ENCODE measurements around the gene FMR1NB. TPM values are rescaled to one million over a fixed set of nuclear protein-coding genes. Genes with fewer than 3 reads are reported as not detected.
A peak's percentile ranks its signal among the peaks of the same experiment; 100 is the strongest.

The FMR1NB gene
- total RNA-seq, 1 donor: not detected

- TF ChIP-seq CTCF (IDR thresholded peaks at IDR 0.05; ENCODE audit: insufficient read depth, low read depth, low read length): no peak
- no peak for DNase-seq (ENCODE audit: low read depth)
- H3K4me3 ChIP-seq (ENCODE audit: low read depth, low read length): no peak overlapping the region
Observed at GRCh38 chrX:148024425-148025148, 43.5 kb downstream of the FMR1NB start.

GRCh38 chrX:148035380-148035779 lies 54.2 kb downstream of the FMR1NB start:
- DNase-seq (ENCODE audit: low read depth): no peak
- H3K4me3 ChIP-seq (ENCODE audit: low read depth, low read length): no peak overlapping the region
- no peak for TF ChIP-seq CTCF (IDR thresholded peaks at IDR 0.05; ENCODE audit: insufficient read depth, low read depth, low read length)

- TF ChIP-seq CTCF (IDR thresholded peaks at IDR 0.05; ENCODE audit: insufficient read depth, low read depth, low read length): no peak
- no peak for DNase-seq (ENCODE audit: low read depth)
- no peak overlapping the region for H3K4me3 ChIP-seq (ENCODE audit: low read depth, low read length)
Observed at GRCh38 chrX:148037020-148037419, 55.9 kb downstream of the FMR1NB start.

GRCh38 chrX:148043271-148043855 lies 62.2 kb downstream of the FMR1NB start:
- no peak overlapping the region for H3K4me3 ChIP-seq (ENCODE audit: low read depth, low read length)
- no peak for TF ChIP-seq CTCF (IDR thresholded peaks at IDR 0.05; ENCODE audit: insufficient read depth, low read depth, low read length)
- DNase-seq (ENCODE audit: low read depth): no peak

GRCh38 chrX:148047200-148047599 lies 66.1 kb downstream of the FMR1NB start:
- no peak for TF ChIP-seq CTCF (IDR thresholded peaks at IDR 0.05; ENCODE audit: insufficient read depth, low read depth, low read length)
- H3K4me3 ChIP-seq (ENCODE audit: low read depth, low read length): no peak overlapping the region
- DNase-seq (ENCODE audit: low read depth): no peak

GRCh38 chrX:148049441-148049840 lies 68.3 kb downstream of the FMR1NB start:
- DNase-seq (ENCODE audit: low read depth): peak; percentile 38
- TF ChIP-seq CTCF (IDR thresholded peaks at IDR 0.05; ENCODE audit: insufficient read depth, low read depth, low read length): peak; percentile 45
- H3K4me3 ChIP-seq (ENCODE audit: low read depth, low read length): no peak overlapping the region
